Psoas muscle (tissue), 8 donors: ENCODE measurements around the gene AVPR2. TPM values are rescaled to one million over a fixed set of nuclear protein-coding genes. Genes with fewer than 3 reads are reported as not detected.

Source experiments
- ATAC-seq, 4 donors: fragments of 200-7000 bp; cut with Tn5 transposase; one replicate each; pipeline ENCODE4 v1.9.1; 2020; ENCODE audit warnings: moderate library complexity in 3 of 4, mild to moderate bottlenecking in 2 of 4
- DNase-seq, 2 donors: peaks; one replicate each; pipeline ENCODE4 v3.0.0-alpha.2; 2020
- H3K27ac ChIP-seq: fragments of 200-600 bp; one replicate; pipeline ENCODE4 v1.8.0; 2022
- H3K27me3 ChIP-seq, 3 donors: fragments of 200-600 bp in 1 of 3; one replicate each; pipeline versions ENCODE4 v1.6.1 to v1.8.0; 2013 to 2022; ENCODE audit warnings: low read length in 2 of 3, mild to moderate bottlenecking in 2 of 3, moderate library complexity in 1 of 3; ENCODE audit not compliant: insufficient read depth in 3 of 3
- H3K36me3 ChIP-seq, 2 donors: fragments of 200-600 bp in 1 of 2; one replicate each; pipeline versions ENCODE4 v1.6.1 to v1.8.0; 2013 to 2022; ENCODE audit warnings: low read depth in 1 of 2, mild to moderate bottlenecking in 1 of 2, moderate library complexity in 1 of 2; ENCODE audit not compliant: insufficient read depth in 1 of 2
- H3K4me1 ChIP-seq: fragments of 200-600 bp; one replicate; pipeline ENCODE4 v1.8.0; 2022
- H3K4me3 ChIP-seq: fragments of 200-600 bp; one replicate; pipeline ENCODE4 v1.8.0; 2022; ENCODE audit warnings: mild to moderate bottlenecking
- H3K9me3 ChIP-seq: fragments of 200-600 bp; one replicate; pipeline ENCODE4 v1.8.0; 2022
- WGBS, 3 donors: extraction: QIAGEN DNeasy Blood & Tissue Kit; methylation state at CpG; one replicate each; pipeline versions ENCODE4 v1.1.6 to v1.1.7; 2013; 5-methylcytosine and 5-hydroxymethylcytosine counted together
- intact Hi-C, 2 donors: fragments of 100-400 bp; cut with DNase I; formaldehyde crosslinking; loops; one replicate each; pipeline versions ENCODE4 v1.11.0 to v1.14.2; 2022
- polyA plus RNA-seq, 3 donors: library from polyadenylated mRNA; stranded (reverse); fragments of 200-250 nt; gene quantifications; one replicate each; pipeline ENCODE4 v1.2.3, GENCODE V29; 2013
- total RNA-seq, 4 donors: library from RNA; stranded (reverse); fragmentation: NEBNext Ultra II Directional in 2 of 4; extraction: Animal tissue kit (Norgen Biotek cat#: 25700) in 2 of 4; gene quantifications; one replicate each; pipeline versions ENCODE4 v1.2.1 to v1.2.4, GENCODE V29; 2021 to 2023
- TF ChIP-seq, protein P1 (sequence below): fragments of 200-600 bp; IDR thresholded peaks from one replicate; pipeline ENCODE4 v1.8.0; 2022; ENCODE audit warnings: antibody characterized with exemption
- donor health status: healthy with polysubstance abuse.
- donor health status: DM: no; HTN: no; CAD: no; lungs with moderate emphysema.
- donor health status: Bipolar disorder and iron deficiency.
- donor health status: healthy.
- donor health status: DM: yes; HTN: yes; CAD: no.
- donor health status: DM: no; HTN: no; CAD: no.
- donor health status: DM: no; HTN: no; CAD: no.
- donor health status: DM: yes; HTN: yes; CAD: no.

AVPR2 gene
- total and polyA plus RNA-seq, 7 donors, result 1.3 to 4.8 (median 2.1) TPM

DNA sequence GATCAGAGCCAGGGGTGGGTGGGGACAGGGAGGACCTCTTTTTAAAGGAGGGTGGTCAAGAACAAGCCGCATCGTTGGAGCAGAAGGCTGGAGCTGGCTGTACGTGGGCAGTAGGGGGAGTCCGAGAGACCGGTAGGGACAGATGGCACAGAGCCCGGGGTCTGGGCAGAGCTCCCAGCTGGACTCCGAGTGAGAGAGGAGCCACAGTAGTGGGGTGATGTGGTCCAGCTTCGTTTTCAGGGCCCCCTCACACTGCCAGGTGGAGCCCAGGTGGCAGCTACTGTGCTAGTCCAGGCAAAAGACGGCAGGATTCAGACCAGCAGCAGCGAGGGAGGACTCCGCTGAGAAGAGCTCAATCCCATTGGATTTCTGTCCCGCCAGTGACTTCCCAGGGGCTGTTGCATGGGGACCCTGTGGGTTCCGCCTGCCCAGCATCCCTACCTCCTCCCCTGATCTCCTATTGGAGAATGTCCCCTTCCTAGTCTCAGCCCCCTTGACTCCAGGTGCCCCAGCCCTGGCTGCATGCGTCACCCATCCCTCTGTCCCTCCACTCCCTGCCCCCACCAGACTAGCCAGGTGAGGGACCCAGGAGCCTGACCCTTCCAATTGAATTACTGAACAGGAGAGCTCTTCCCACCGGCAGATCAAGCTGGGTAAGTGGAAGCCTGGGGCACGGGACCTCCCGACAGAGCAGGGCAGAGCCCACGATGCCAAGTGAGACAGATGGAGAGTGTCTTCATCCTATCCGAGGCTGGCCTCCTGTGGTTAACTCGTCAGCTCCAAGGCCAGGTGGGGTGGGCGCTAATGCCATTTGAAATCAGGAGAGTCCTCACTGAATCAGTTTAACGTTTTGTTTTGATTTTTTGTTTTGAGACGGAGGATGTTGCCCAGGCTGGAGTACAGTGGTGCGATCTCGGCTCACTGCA is 18.7 kb downstream of the AVPR2 start:
- WGBS, 3 donors, result 36 to 51% (median 40%) methylated on average over 17 to 25 of the region's 25 CpGs
- Histone ChIP-seq H3K36me3 (no peaks in the 10 kb centered on the region), H3K9me3 (no peaks in the 10 kb centered on the region), H3K27me3 (peaks cover 0 to 7% (median 0%) of the 10 kb centered on the region in 3 donors), H3K27ac (no peak overlapping the region), H3K4me3 (no peak overlapping the region), H3K4me1 (peaks cover 30% of the 10 kb centered on the region)
- DNase-seq (peak; percentile 83 to 91), ATAC-seq (peak; percentile 57 to 79 (median 71))
- intact Hi-C loops, result no loop called here
- TF ChIP-seq, protein P1, sequence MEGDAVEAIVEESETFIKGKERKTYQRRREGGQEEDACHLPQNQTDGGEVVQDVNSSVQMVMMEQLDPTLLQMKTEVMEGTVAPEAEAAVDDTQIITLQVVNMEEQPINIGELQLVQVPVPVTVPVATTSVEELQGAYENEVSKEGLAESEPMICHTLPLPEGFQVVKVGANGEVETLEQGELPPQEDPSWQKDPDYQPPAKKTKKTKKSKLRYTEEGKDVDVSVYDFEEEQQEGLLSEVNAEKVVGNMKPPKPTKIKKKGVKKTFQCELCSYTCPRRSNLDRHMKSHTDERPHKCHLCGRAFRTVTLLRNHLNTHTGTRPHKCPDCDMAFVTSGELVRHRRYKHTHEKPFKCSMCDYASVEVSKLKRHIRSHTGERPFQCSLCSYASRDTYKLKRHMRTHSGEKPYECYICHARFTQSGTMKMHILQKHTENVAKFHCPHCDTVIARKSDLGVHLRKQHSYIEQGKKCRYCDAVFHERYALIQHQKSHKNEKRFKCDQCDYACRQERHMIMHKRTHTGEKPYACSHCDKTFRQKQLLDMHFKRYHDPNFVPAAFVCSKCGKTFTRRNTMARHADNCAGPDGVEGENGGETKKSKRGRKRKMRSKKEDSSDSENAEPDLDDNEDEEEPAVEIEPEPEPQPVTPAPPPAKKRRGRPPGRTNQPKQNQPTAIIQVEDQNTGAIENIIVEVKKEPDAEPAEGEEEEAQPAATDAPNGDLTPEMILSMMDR, result peak; percentile 60

DNA sequence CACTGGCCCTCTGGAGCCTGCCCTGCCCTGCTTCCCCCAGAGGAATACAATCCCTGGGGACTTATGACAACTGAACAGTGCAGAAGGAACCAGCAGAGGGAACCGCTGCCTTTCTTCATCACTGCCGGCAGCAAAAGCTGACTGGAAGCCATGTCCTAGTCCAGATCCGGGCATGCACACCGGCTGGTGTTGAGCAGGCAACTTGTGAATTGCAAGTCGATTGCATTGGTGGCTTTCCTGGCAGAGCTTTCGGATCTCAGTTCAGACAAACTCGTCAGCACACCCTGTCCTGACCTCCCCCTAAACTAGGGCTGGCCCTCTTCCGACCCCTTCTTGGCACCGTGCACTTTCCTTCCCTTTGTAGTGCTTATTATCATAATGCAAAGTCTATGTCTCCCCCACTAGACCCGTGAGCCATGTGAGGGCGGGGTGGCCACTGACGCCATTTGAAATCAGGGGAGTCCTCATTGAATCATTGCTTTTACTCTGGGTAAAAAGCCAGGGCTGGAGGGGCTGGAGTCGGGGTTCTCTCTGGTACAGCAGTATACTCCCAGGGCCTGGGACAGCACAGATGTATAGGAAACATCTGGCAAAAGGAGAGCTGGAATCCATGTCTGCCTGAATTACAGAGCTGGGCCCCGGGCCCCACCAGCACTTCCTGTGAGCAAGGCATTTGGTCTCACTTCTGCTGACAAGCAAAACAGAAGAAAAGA is 19.8 kb downstream of the AVPR2 start:
- no peak for DNase-seq
- Histone ChIP-seq H3K27me3 (peaks cover 0 to 7% (median 0%) of the 10 kb centered on the region in 3 donors), H3K4me1 (peaks cover 39% of the 10 kb centered on the region), H3K9me3 (no peaks in the 10 kb centered on the region), H3K36me3 (peaks cover 0 to 2% of the 10 kb centered on the region in 2 donors), H3K27ac (no peak overlapping the region), H3K4me3 (no peak overlapping the region)
- no peak for ATAC-seq
- TF ChIP-seq, protein P1, result no peak
- intact Hi-C loops, result no loop called here
- WGBS, 3 donors, result 29 to 48% (median 31%) methylated on average over 14 of the region's 14 CpGs

GRCh38 chrX:153925387-153925738 is 20.9 kb downstream of the AVPR2 start:
- TF ChIP-seq, protein P1, result no peak
- Histone ChIP-seq H3K27me3 (peaks cover 0 to 3% (median 0%) of the 10 kb centered on the region in 3 donors), H3K27ac (no peak overlapping the region), H3K4me1 (peaks cover 39% of the 10 kb centered on the region), H3K4me3 (peak overlapping the region; percentile 86), H3K9me3 (no peaks in the 10 kb centered on the region), H3K36me3 (peaks cover 3 to 13% of the 10 kb centered on the region in 2 donors)
- ATAC-seq (no peak), DNase-seq (no peak)
- WGBS, 3 donors, result 90 to 95% (median 91%) methylated on average over 4 of the region's 4 CpGs
- intact Hi-C loops, result no loop called here

- peak within 1 kb of the TSS; percentile 94 for H3K27ac ChIP-seq
- H3K4me1 ChIP-seq, result peaks cover 39% of the 10 kb centered on the region
- DNase-seq (no peak), ATAC-seq (no peak)
- H3K4me3 ChIP-seq, result peak within 1 kb of the TSS; percentile 86
- 12 to 31% (median 29%) methylated on average over 13 to 47 of the region's 59 CpGs for WGBS, 3 donors
- TF ChIP-seq, protein P1, result no peak
- H3K27me3 ChIP-seq, result no peaks in the 10 kb centered on the region
- no peaks in the 10 kb centered on the region for H3K9me3 ChIP-seq
- intact Hi-C loops, result no loop called here
- peaks cover 3 to 19% of the 10 kb centered on the region in 2 donors for H3K36me3 ChIP-seq
These were observed 21.5 kb downstream of the AVPR2 start, which contains the start of gene ARHGAP4 for GRCh38 chrX:153925739-153926551. Gene ARHGAP4 (minus strand): TSS chrX:153926264. CDS start chrX:153926202, 62 bp downstream.
